IPS-20b (cell line): Measurements from ENCODE around the gene CHPF.

Experiments used
- H3K27ac ChIP-seq: one replicate; pipeline ENCODE4 v1.5.1; 2013; ENCODE audit warnings: low read length
- H3K27me3 ChIP-seq: 2 replicates; pipeline ENCODE4 v1.6.1; 2013; ENCODE audit warnings: mild to moderate bottlenecking, low read length, inconsistent platforms; ENCODE audit not compliant: insufficient read depth
- H3K36me3 ChIP-seq: 2 replicates; pipeline ENCODE4 v1.6.1; 2013; ENCODE audit warnings: low read depth, mild to moderate bottlenecking, inconsistent platforms, low read length, moderate library complexity; ENCODE audit not compliant: insufficient read depth
- H3K4me1 ChIP-seq: 2 replicates; pipeline ENCODE4 v1.6.1; 2013; ENCODE audit warnings: mild to moderate bottlenecking, control low read depth, inconsistent platforms, low read length, moderate library complexity; ENCODE audit not compliant: insufficient read depth
- H3K4me3 ChIP-seq: 2 replicates; pipeline ENCODE4 v1.5.1; 2013; ENCODE audit warnings: mild to moderate bottlenecking, low read length, inconsistent platforms
- H3K9ac ChIP-seq: 2 replicates; pipeline ENCODE4 v1.6.1; 2013; ENCODE audit warnings: low read depth, mild to moderate bottlenecking, inconsistent platforms, low read length, moderate library complexity
- H3K9me3 ChIP-seq: 2 replicates; pipeline ENCODE4 v1.6.1; 2013; ENCODE audit warnings: mild to moderate bottlenecking, low read depth, low read length, inconsistent platforms; ENCODE audit not compliant: insufficient read depth

Gene CHPF

DNA sequence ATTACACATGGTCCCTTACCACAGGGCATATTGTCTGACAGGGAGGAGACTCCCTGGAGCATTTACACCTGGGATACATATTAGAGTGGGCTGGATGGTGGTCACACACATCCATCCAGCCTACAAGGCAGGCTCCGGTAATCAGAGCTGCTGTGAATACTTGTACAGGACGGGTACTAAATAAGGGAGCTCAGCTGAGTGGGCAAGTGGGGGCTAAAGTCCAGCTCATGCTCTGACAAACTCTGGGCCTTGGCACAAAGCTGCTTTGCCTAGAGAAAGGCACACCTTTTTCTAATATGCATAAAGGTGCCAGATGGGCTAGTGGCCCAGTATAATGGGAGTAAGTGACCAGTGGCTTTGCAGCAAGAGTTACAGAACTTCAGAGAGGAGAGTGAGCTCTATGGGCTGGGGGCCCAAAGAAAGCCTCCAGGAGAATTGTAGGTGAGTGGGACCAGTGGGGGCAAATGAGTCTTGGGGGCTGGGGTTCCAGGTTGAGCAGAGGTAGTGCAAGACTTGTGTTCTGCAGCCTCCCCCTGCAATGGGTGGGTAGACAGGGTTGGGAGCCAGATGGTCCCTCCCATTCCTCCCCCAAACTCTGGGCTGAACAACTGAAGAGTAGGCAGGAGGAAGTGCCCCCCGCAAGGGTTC is 1.8 kb upstream of the CHPF start:
- Histone ChIP-seq H3K36me3 (peaks cover 20% of the 10 kb centered on the region), H3K27me3 (peaks cover 34% of the 10 kb centered on the region), H3K4me1 (peaks cover 6% of the 10 kb centered on the region; the same call in 1 of the 2 replicates), H3K4me3 (no peak overlapping the region), H3K27ac (no peak overlapping the region), H3K9ac (no peak overlapping the region), H3K9me3 (no peaks in the 10 kb centered on the region)

DNA sequence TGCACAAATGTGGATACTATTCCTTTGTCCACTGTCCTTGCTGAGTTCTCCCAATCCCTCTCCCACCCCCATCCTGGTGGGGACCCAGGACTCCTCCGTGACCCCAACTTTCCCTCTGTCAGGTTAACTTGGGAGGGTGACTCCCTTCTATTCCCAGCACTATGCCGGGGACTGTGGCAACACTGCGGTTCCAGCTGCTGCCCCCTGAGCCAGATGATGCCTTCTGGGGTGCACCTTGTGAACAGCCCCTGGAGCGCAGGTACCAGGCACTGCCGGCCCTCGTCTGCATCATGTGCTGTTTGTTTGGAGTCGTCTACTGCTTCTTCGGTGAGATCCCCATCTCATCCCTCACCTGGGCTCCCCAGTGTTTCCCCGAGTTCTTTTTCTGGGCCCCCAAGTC is 958 bp upstream of the CHPF start:
- H3K9me3 ChIP-seq, result no peaks in the 10 kb centered on the region
- no peak overlapping the region for H3K27ac ChIP-seq
- H3K4me3 ChIP-seq, result peak overlapping the region; percentile 83
- H3K9ac ChIP-seq, result peak overlapping the region; percentile 56; the same call in 1 of the 2 replicates
- H3K27me3 ChIP-seq, result peaks cover 33% of the 10 kb centered on the region
- H3K4me1 ChIP-seq, result peaks cover 6% of the 10 kb centered on the region; the same call in 1 of the 2 replicates
- peaks cover 21% of the 10 kb centered on the region for H3K36me3 ChIP-seq

DNA sequence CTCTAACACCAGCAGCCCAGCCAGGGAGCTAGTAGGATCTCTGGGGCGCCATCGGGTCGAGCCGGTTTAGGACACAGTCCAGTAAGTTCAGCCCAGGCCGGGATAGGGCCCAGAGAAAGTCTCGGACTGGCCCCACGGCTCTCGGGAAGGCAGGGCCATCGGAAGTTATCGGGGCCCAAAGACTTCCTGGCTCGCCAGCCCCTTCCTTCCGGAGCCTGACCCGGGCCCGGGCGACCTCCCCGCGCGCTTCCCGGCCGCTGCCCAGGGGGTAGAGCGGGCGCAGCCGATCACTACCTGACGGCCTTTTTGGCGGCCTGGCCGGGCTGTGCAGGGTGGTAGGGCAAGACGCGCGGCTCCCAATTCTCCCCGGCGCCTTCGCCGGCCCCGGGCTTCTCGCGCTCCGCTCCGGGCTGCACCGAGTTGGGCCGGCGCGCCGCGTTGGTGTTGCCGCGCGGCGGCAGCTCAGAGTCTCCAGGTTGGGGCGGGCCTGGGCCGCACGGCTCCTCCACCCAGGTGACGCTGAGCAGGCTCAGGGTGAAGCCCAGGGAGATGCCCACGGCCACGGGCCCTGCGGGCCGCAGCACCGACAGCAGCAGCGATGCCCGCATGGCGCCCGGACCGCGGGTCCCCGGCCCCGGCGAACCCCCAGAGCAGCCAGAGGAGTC is 546 bp downstream of the CHPF start:
- Histone ChIP-seq H3K4me1 (peaks cover 13% of the 10 kb centered on the region; the same call in 1 of the 2 replicates), H3K9ac (peak overlapping the region; percentile 71; the same call in 1 of the 2 replicates), H3K9me3 (no peaks in the 10 kb centered on the region), H3K27me3 (peaks cover 33% of the 10 kb centered on the region), H3K27ac (no peak overlapping the region), H3K4me3 (peak overlapping the region; percentile 83), H3K36me3 (peaks cover 14% of the 10 kb centered on the region)

DNA sequence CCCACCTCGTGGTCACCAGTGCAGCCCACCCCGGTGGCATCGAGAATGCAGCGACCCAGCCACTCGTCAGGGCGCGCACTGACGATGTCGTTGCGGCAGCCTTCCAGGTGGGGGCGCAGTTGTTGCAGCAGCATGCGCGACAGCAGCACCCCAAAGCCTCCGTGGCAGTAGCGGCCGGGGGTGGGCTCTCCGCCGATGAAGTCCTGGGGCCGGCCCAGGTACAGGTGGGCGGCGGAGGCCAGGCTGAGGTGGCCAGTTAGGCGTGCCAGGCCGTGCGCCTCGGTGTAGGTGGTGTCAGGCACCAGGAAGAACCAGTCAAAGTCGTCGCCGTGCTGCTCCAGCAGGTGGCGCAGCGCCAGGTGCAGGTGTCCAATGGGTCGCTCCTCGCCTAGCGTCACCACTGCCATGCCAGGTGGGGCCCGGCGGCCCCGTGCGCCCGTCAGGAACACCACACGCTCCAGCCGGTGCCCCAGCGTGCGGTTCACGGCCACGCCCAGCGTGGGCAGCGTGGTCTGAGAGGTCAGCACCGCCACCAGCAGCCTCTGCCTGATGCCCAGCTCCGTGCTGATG is 1.9 kb downstream of the CHPF start:
- Histone ChIP-seq H3K27me3 (peaks cover 33% of the 10 kb centered on the region), H3K36me3 (peaks cover 11% of the 10 kb centered on the region), H3K9me3 (no peaks in the 10 kb centered on the region), H3K4me1 (peaks cover 21% of the 10 kb centered on the region; the same call in 1 of the 2 replicates), H3K27ac (no peak overlapping the region), H3K9ac (no peak overlapping the region), H3K4me3 (peak overlapping the region; percentile 83)

DNA sequence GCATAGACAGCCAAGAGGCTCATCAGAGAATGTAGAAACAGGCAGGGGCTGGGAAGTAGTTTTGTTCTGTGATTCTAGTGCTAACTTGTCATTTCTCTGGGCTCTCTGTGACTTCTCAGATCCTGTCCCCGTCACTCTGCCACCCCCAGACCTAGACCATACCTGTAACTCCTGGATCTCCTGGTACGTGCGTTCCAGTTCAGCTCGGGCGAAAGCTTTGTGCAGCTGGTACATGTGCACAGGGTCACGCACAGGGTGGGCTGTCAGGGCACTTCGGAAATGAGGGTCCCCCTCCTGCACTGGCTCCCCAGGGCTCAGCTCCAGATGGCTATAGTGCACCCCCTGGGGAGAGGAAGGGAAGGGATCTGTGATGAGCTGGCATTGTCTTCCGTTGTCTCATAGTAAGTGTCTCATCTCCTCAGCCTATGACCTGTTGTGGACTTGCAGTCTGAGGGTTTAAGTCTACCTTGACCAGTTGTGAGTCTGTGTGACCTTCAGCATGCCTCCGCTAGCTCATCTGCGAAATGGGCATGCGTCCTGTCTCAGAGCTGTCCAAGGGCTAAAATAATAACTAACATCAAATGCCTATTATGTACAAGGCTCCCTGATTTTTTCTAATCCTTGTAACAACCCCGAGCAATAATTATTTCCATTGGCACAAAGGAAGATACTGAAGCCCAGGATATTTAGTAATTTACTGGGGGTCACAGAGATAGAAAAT is 2.7 kb downstream of the CHPF start:
- Histone ChIP-seq H3K27ac (no peak overlapping the region), H3K36me3 (peaks cover 11% of the 10 kb centered on the region), H3K27me3 (peaks cover 28% of the 10 kb centered on the region), H3K4me1 (peaks cover 21% of the 10 kb centered on the region; the same call in 1 of the 2 replicates), H3K9me3 (no peaks in the 10 kb centered on the region), H3K4me3 (no peak overlapping the region), H3K9ac (no peak overlapping the region)

DNA sequence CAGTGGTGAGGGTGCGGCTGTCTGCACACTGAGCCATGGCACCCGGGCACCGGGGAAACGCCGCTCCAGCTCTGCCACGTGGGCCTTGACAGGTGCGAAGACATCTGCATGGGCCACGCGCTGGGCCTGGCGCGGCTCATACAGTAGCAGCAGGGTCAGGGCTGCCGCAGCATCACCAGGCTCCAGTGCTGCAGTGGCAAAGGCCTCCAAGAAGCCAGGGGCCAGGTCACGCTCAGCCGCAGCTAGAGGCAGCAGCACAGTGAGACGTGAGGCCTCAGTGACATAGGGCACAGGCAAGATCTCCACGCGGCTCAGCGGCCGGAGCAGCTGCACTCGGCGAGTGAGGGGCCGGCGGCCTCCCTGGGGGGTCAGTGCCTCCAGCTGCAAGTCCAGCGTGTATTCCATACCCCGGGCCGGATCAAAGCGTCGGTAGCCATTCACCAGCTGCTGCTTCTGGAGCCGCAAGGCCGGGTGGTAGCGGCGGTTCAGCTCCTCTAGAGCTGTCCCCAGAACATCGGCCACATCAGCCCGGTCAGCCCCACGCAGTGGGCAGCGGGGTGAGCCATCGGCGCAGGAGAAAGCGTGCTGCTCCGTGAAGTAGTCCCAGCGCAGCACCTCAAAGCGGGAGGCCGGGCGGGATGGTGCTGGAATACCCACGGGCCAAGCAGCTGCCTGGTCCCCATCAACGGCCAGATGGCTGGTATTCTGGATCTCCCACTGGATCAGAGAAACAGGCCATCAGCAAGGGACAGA is 3.5 kb downstream of the CHPF start:
- Histone ChIP-seq H3K9ac (no peak overlapping the region), H3K27ac (no peak overlapping the region), H3K36me3 (peaks cover 11% of the 10 kb centered on the region), H3K4me1 (peaks cover 21% of the 10 kb centered on the region; the same call in 1 of the 2 replicates), H3K4me3 (no peak overlapping the region), H3K27me3 (peaks cover 20% of the 10 kb centered on the region), H3K9me3 (no peaks in the 10 kb centered on the region)

DNA sequence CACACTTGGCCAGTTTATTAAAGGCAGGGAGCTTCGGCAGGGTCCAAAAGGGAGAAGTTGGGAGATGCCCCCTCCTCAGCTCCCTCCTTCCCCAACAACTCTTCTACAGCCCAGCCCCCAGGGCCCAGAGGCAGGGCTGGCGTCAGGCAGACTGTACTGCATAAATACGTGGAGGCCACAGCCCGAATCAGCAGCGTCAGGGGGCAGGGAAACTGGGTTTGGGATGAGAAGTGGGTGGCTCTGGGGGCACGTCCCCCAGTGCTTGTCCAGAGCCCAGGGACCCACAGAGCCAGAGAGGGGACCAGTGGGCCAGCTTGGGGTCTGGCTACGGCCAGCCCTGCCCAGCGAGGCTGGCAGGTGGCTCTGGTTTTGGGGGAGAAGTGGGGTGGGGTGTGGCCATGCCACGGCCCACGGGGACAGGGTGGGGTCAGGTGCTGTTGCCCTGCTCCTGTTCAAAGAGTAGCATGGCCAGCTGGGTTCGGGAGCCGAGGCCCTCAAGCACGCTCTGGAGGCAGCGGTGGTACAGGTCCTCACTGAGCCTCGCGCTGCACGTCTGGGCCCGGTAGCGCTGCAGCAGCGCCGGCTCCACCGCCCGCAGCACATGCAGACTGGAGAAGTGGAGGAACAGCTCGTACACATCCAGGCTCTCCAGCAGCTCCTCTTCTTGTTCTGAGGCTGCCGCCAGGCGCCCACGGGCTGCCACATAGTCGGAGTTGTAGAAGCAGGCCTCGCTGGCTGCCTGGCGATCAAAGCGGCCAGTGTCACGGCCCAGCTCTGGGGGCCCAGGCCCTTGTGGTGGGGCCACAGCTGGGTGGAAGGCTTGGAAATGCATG is 4.4 kb downstream of the CHPF start:
- peaks cover 11% of the 10 kb centered on the region for H3K36me3 ChIP-seq
- H3K27ac ChIP-seq, result no peak overlapping the region
- H3K27me3 ChIP-seq, result peaks cover 10% of the 10 kb centered on the region
- no peak overlapping the region for H3K4me3 ChIP-seq
- no peak overlapping the region for H3K9ac ChIP-seq
- no peaks in the 10 kb centered on the region for H3K9me3 ChIP-seq
- H3K4me1 ChIP-seq, result peaks cover 21% of the 10 kb centered on the region; the same call in 1 of the 2 replicates

DNA sequence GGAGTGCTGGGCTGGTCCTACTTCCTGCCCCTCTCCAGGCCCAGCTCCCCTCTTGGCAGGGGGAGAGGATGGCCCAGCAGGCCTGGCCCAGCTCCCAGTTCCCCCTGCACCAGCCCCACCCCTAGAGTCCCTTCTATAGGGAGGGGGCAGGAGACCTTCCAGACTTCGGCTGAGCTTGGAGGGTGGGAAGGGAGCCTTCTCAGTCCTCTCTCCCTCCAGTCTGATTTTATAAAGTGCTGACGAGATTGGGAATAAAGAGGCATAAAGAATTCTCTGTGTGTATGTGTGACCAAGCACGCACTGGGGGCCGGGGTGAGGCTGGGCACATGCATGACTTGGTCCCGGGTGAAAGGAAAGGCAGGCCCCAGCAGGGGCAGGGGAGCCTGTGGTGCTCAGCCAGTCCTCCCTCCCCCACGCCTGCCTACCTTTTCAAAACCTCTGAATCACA is 5.1 kb downstream of the CHPF start:
- H3K27ac ChIP-seq, result no peak overlapping the region

DNA sequence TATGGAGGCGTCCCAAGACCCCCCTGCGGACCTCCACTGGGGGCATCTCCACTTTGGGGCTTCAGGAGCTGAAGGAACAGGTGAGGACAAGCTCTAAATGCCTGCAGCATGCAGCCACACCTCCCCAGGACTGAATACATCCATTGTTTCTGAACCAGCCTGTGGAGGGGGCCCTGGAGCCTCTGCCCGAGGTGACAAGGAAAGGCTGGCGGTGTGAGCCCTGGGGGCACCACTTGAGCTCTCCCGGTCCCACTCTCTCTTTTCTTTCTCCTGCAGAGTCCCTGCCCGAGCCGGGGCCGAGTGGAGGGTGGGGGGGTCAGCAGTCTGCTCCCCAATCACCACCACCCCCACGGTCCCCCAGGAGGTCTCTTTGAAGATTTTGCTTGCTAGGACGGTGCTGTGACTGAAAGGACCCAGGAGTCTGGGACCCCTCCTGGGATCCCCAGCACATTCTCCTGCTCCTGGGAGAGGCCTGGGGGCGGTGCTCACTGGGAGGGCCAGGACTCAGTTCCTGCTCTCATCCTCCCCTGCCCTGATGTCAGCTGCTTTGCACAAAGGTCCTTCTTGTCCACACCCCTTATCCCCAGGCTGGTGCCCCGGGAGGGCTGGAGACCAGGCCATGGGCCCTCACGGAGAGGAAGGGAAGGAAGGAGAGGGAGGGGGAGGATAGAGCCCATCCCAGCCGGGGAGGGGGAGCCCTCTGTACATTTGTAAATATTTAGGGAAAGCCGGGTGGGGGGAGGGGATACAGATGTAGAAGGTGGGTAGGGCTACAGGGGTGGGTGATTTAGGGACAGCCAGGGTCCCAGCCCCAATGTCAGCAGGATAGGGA is 5.7 kb downstream of the CHPF start:
- H3K27ac ChIP-seq, result peak overlapping the region; percentile 16
- peaks cover 10% of the 10 kb centered on the region for H3K27me3 ChIP-seq
- H3K4me1 ChIP-seq, result peaks cover 21% of the 10 kb centered on the region; the same call in 1 of the 2 replicates
- peaks cover 11% of the 10 kb centered on the region for H3K36me3 ChIP-seq
- H3K9ac ChIP-seq, result no peak overlapping the region
- H3K4me3 ChIP-seq, result 0 out of 2 replicates have a peak overlapping the region, but pooled peaks have one; percentile 16
- no peaks in the 10 kb centered on the region for H3K9me3 ChIP-seq

More for the DNA sequence above, 5.1 kb downstream of the CHPF start:
- Histone ChIP-seq H3K27me3 (peaks cover 10% of the 10 kb centered on the region), H3K4me3 (no peak overlapping the region), H3K9me3 (no peaks in the 10 kb centered on the region), H3K36me3 (peaks cover 11% of the 10 kb centered on the region), H3K4me1 (peaks cover 21% of the 10 kb centered on the region; the same call in 1 of the 2 replicates), H3K9ac (no peak overlapping the region)

DNA sequence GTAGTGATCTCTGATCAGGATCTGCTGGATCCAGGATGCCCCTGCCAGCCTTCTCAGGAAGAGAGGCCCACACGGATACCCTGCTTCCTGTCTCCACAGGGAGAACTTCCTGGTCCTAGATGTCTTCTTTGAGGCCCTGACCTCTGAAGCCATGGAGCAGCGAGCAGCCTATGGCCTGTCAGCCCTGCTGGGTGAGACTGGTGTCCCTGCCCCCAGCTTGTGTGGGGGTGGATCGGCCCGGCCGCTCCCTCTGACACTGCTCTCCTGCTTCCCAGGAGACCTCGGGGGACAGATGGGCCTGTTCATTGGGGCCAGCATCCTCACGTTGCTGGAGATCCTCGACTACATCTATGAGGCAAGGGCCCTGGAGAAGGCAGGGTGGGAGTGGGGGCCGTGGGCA is 6.6 kb downstream of the CHPF start:
- peaks cover 11% of the 10 kb centered on the region for H3K36me3 ChIP-seq
- no peaks in the 10 kb centered on the region for H3K9me3 ChIP-seq
- no peak overlapping the region for H3K27ac ChIP-seq
- H3K4me3 ChIP-seq, result no peak overlapping the region
- H3K9ac ChIP-seq, result no peak overlapping the region
- peaks cover under 1% of the 10 kb centered on the region; the same call in 1 of the 2 replicates for H3K27me3 ChIP-seq
- peaks cover 14% of the 10 kb centered on the region; the same call in 1 of the 2 replicates for H3K4me1 ChIP-seq
